C4-2B (cell line): ENCODE measurements around the gene SCG3.

Experiments
- ZFX ChIP-seq: fragments of 450-650 bp; IDR thresholded peaks from 2 replicates; pipeline ENCODE4 v1.6.1; 2017
- TF ChIP-seq, protein P1 (sequence below): fragments of 450-650 bp; conservative IDR thresholded peaks from 2 replicates; pipeline ENCODE4 v1.5.1; 2017; ENCODE audit warnings: mild to moderate bottlenecking

DNA sequence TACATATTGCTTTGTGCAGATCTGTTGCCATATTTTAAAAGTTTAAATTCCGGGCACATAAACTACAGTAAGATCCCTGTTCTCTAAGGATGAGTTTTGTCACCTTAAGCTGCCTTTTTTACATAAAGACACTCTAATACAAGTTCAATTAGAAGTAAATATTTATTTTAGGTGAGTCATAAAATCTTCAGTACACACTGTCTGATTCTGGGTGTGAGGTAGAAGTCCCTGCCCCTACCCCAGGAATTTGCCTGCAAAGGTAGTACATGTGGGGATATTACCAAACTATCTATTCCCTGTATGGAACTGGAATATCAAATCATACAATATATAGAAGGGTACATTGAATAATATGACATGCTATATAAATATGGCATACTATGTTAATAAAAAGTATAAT, 6.3 kb downstream of the SCG3 start:
- TF ChIP-seq, protein P1, sequence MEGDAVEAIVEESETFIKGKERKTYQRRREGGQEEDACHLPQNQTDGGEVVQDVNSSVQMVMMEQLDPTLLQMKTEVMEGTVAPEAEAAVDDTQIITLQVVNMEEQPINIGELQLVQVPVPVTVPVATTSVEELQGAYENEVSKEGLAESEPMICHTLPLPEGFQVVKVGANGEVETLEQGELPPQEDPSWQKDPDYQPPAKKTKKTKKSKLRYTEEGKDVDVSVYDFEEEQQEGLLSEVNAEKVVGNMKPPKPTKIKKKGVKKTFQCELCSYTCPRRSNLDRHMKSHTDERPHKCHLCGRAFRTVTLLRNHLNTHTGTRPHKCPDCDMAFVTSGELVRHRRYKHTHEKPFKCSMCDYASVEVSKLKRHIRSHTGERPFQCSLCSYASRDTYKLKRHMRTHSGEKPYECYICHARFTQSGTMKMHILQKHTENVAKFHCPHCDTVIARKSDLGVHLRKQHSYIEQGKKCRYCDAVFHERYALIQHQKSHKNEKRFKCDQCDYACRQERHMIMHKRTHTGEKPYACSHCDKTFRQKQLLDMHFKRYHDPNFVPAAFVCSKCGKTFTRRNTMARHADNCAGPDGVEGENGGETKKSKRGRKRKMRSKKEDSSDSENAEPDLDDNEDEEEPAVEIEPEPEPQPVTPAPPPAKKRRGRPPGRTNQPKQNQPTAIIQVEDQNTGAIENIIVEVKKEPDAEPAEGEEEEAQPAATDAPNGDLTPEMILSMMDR = no peak
- no peak for TF ChIP-seq ZFX
